ENCODE data around the gene FOXP1.

- TF ChIP-seq CTCF (IDR thresholded peaks at IDR 0.05) (no peak), POLR2A (IDR thresholded peaks at IDR 0.05) (no peak), POLR2AphosphoS5 (IDR thresholded peaks at IDR 0.05) (no peak), EP300 (IDR thresholded peaks at IDR 0.05) (no peak)
These were observed 127.4 kb downstream of the FOXP1 start for GRCh38 chr3:71456156-71456555.
